ES-I3 (cell line): ENCODE results near the gene PNLIPRP3.

Experiments
- H3K36me3 ChIP-seq: 2 replicates; pipeline ENCODE4 v1.6.1; 2013; ENCODE audit warnings: mild to moderate bottlenecking, low read length, control low read depth, moderate library complexity; ENCODE audit not compliant: insufficient read depth
- H3K4me1 ChIP-seq: 2 replicates; pipeline ENCODE4 v1.6.1; 2013; ENCODE audit warnings: mild to moderate bottlenecking, control low read depth, low read length; ENCODE audit not compliant: insufficient read depth
- H3K9ac ChIP-seq: 2 replicates; pipeline ENCODE4 v1.6.1; 2013; ENCODE audit warnings: low read depth, mild to moderate bottlenecking, low read length, moderate library complexity
- H3K9me3 ChIP-seq: 2 replicates; pipeline ENCODE4 v1.6.1; 2013; ENCODE audit warnings: mild to moderate bottlenecking, low read length, moderate library complexity; ENCODE audit not compliant: control insufficient read depth, insufficient read depth

Gene PNLIPRP3

DNA sequence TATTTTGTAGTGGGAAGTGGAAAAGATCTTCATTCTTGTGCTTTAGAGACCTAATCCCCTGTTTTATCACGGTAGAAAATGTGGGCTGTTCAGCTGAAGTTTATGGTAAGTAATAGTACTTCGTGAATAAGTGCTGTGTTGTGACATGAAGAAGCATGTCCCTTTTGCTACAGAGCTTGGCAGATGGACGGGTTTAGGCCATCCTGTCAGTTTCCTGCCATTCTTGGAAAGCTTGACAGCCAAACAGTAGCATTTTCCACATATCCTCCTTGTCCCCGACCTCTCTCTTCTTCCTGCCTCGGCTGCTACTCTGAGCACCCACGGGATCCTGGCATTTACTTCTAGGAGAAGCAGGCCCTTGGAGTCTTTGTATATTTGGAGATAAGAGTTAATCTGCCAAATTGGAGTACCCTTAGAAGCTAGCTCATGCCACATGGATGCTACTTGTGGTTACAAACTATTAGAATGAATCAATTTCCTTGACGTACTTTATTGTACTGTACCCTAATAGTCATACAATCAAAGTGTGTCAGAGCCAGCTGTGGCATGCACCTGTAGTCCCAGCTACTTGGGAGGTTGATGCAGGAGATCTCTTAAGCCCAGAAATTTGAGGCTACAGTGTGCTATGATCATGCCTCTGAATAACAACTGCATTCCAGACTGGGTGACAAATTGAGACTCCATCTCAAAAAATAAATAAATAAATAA lies 39.2 kb downstream of the PNLIPRP3 start:
- H3K36me3 ChIP-seq: no peaks in the 10 kb centered on the region
- 0 out of 2 replicates have a peak, but pooled peaks cover 4% of the 10 kb centered on the region for H3K4me1 ChIP-seq
- H3K9ac ChIP-seq: no peak overlapping the region

DNA sequence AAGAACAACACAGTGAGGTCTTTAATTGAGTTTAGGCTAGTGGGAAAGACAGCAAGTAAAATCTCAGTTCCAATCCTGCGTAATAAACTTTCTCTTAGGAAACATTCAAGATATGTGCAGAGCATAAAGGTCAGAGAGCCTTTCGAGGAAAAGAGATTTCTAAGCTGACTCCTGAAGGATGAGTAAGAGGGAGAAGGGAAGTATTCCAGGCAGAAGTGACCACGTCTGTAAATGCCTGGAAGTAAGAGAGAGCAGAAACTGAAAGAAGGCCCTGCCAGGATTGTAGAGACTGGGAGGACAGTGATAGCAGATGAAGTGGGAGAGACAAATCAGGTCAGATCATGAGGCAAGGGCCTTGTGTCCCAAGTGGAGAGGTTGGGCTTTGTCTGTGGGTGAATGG lies 41.8 kb downstream of the PNLIPRP3 start:
- Histone ChIP-seq H3K36me3 (no peaks in the 10 kb centered on the region), H3K9ac (no peak overlapping the region), H3K4me1 (peaks cover 14% of the 10 kb centered on the region), H3K9me3 (0 out of 2 replicates have a peak, but pooled peaks cover 3% of the 10 kb centered on the region)

More for the DNA sequence above, 39.2 kb downstream of the PNLIPRP3 start:
- 0 out of 2 replicates have a peak, but pooled peaks cover 3% of the 10 kb centered on the region for H3K9me3 ChIP-seq

DNA sequence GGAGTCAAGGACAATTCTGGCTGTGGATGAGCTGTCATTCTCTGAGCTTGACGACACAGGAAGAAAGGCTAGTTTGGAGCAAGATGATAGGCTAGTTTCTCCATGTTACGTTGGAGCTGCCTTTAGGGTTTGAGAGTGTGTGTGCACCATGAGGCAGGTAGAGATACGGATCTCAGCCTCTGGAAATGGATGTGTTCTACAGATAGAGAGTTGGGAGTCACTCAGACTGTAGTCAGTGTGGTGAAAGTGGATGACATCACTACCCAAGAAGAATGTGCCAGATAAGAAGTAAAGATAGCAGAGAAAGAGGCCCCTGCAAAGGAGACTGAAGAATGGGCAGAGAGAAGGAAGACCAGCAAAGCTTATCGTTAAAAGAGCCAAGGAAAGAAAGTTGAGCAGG lies 42.4 kb downstream of the PNLIPRP3 start:
- no peak overlapping the region for H3K9ac ChIP-seq
- no peaks in the 10 kb centered on the region for H3K36me3 ChIP-seq
- peaks cover 14% of the 10 kb centered on the region for H3K4me1 ChIP-seq
- no peaks in the 10 kb centered on the region for H3K9me3 ChIP-seq

DNA sequence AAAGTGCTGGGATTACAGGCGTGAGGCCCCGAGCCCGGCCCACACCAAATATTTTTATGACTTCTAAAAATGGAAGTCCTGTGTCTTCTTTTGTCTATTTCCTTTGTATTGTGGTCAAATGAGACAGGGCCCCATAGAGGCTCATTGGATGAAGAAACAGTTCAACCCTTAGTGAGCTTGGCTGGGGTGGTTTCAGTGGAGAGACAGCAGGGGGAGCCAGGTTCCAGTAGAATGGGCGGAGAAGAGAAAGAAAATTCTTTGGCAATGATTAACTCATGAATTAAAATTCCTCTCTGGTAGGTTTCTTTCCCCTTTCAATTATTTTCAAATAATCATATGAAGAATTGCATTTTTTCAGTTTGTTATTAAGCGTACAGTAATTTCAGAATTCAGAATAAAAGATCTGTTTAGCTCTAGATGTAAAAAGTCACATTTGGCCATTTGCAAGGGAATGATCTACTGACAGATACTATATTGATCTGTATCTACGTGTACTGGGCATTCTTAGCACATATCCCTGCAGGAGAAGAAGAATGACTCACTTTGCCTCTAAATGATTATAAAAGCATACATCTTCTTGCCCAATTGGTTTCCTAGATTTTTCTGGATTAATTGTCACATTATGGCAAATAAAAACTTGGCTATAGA lies 43.2 kb downstream of the PNLIPRP3 start:
- Histone ChIP-seq H3K9me3 (no peaks in the 10 kb centered on the region), H3K4me1 (peaks cover 14% of the 10 kb centered on the region), H3K9ac (no peak overlapping the region), H3K36me3 (no peaks in the 10 kb centered on the region)

DNA sequence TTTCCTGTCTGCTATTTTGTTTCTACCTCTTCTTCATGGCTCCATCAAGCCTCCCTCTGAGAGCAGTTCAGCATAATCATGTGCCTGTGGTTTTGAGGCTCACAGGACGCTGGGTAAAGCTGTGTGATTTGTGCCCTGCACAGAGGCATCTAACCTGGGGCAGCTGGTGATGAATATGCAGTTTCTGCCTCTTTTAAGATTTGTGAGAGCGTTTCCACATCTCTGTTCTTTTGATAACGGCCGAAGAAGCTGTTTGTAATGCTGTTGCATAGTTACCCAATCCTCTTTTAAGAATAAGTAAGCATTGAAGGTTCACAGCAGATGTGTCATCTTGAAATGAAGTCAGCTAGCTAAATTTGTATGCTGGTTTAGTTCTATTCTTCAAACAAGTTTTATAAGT lies 45.2 kb downstream of the PNLIPRP3 start:
- Histone ChIP-seq H3K9me3 (no peaks in the 10 kb centered on the region), H3K9ac (no peak overlapping the region), H3K4me1 (peaks cover 14% of the 10 kb centered on the region), H3K36me3 (no peaks in the 10 kb centered on the region)

DNA sequence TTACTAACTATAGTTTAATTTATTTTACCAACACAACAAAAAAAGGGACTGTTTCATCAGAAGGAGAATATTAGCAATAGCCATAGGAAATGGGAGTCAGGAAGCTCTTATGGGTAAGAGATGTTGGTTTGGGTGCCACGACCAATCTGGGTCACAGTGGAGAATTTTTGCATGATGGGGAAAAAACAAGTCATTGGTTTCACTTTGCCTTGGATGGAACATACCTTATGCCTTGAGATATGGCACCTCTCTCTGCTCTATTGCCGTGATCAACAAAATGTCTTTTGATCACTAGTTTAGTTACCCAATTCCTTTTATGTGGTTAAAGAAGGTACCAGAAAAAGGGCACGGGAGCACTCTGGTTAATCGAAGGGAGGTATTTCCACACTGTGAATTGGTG lies 48.2 kb downstream of the PNLIPRP3 start:
- Histone ChIP-seq H3K36me3 (no peaks in the 10 kb centered on the region), H3K9ac (no peak overlapping the region), H3K4me1 (peaks cover 14% of the 10 kb centered on the region), H3K9me3 (no peaks in the 10 kb centered on the region)

DNA sequence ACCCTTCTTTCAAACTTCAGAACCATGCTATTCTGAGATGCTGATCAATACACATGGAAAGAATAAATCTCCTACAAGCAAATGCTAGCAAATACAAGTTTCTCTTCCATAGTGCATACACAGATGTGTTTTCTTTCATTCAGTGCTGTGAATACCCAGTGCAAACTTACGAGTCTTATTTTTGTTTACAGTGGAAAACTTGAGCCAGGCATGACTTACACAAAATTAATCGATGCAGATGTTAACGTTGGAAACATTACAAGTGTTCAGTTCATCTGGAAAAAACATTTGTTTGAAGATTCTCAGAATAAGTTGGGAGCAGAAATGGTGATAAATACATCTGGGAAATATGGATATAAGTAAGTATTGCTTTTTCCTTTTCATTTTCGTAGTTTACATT lies 48.8 kb downstream of the PNLIPRP3 start:
- Histone ChIP-seq H3K9ac (no peak overlapping the region), H3K36me3 (no peaks in the 10 kb centered on the region), H3K9me3 (no peaks in the 10 kb centered on the region), H3K4me1 (peaks cover 10% of the 10 kb centered on the region)

DNA sequence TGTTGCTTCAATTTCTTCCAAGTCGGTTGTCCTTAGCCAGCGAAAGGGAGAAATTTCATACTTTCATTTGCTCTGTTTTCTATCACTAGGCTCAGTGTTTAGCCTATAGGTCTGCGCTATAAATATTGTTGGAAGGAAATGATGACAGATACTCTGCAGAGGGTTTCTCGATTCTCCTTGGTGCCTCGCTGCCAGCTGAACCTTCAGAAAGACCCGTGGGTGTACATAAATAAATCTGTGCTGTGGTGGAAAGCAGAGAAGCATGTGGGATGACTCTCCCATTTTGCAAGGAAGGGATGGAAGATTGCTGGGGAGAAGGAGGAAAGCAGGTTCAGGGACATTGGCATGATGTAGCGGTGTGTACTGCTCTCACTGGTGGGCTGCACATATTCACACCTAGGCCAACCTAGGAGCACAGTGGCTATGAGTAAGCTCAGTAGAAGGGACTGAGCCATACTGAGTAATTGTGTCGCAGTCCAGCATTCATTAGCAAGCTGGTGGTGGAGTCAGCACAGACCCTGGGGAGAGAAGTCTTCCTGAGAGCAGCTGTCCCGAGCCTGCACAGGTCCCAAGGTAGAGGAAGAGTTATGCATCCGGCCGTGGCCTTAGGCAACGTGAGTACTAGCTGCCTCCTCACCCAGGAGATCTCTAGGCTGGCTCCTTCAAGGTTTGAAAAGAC lies 50.5 kb downstream of the PNLIPRP3 start:
- H3K9ac ChIP-seq: no peak overlapping the region
- peaks cover 3% of the 10 kb centered on the region; the same call in 1 of the 2 replicates for H3K9me3 ChIP-seq
- no peaks in the 10 kb centered on the region for H3K36me3 ChIP-seq
- peaks cover under 1% of the 10 kb centered on the region; the same call in 1 of the 2 replicates for H3K4me1 ChIP-seq

DNA sequence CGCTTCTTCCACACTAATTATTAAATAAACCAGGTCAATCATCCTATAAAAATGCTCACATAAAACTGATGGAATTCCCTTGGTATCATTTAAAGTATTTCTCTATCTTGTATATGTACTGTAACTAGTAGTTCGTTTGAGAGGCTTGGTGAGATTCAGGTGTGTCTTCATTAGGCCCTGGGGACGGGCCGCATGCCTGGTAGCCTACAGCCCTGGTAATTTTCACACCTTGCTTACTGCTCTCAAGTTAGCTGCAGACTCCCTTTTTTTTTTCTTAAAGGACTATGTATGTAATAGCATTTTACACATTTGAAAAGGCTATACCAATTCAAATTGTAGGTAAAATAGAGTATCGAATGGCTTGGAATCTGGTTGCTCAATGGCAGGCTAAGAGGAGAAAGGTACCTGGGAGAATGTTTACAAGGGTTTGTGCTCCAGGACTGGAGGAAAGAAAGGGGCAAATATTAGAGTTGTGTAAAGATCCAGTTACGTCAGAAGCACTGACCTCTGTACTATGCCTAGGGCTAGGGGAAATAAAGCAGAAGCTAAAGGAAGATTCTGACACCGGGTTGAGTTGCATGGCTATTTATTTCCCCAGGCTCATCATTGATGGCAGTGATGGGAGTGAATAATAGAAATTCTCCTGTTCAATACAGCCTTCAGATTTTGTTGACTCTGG lies 59.3 kb downstream of the PNLIPRP3 start:
- H3K9ac ChIP-seq: no peak overlapping the region
- H3K4me1 ChIP-seq: peaks cover 11% of the 10 kb centered on the region
- no peaks in the 10 kb centered on the region for H3K9me3 ChIP-seq
- H3K36me3 ChIP-seq: no peaks in the 10 kb centered on the region

DNA sequence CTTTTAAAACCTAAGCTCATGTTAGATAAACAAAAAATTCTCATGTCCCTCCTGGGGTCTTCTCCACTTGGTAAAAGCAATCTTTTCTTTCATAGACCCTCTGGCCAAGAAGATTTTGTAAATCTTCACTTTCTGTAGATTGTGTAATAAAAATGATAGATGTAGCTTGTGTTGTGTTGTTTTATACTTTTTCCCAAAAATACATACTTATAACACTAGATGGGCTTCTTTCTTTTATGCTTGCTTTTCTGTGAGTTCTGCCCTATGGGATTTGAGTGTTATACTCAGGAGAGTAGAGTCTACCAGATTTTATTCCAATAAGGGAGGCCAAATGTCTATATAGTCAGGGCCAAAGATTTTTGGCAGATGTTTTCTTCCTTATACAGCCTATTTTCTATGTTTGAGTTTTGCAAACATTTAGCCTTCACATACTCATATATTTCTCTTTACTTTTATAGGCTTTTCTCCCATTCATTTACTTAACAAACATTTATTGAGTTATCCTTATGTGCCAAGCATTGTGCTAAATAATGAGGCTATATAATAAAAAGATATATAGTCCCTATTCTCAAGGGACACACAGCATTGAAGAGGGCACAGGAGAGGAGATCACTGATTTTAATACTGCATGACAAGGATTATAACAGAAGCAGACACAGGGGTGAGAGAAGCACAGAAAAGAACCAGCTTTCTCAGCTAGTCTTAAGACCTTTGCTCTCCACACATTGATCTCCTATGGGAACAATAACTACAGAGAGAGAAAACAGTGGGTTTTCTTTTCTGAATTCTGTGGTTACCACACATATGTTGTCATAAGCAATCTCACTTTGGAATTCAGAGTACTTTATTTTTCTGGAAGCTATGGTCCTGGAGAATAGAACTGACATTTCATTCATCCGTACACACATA lies 60.1 kb downstream of the PNLIPRP3 start:
- Histone ChIP-seq H3K36me3 (no peaks in the 10 kb centered on the region), H3K4me1 (peaks cover 11% of the 10 kb centered on the region), H3K9ac (no peak overlapping the region), H3K9me3 (no peaks in the 10 kb centered on the region)

DNA sequence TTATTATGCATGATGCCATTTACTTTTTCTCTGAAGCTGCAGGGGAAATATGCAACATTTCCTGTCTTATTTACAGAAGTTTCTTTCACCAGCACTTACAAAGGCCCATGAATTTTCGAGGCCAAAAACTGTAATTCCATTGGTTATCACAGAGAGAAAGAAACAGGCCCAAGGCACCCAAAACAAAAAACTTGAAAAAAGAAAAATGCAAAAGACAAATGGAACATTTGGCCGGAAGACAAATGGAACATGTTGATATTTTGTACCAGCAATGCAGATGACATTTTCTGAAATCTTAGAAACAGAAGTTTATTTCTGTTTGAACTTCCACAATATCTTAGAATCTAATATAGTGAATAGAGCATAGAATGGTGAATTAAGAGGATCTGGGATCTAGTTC lies 61.8 kb downstream of the PNLIPRP3 start:
- peaks cover 11% of the 10 kb centered on the region for H3K4me1 ChIP-seq
- H3K36me3 ChIP-seq: no peaks in the 10 kb centered on the region
- H3K9me3 ChIP-seq: no peaks in the 10 kb centered on the region
- H3K9ac ChIP-seq: no peak overlapping the region

DNA sequence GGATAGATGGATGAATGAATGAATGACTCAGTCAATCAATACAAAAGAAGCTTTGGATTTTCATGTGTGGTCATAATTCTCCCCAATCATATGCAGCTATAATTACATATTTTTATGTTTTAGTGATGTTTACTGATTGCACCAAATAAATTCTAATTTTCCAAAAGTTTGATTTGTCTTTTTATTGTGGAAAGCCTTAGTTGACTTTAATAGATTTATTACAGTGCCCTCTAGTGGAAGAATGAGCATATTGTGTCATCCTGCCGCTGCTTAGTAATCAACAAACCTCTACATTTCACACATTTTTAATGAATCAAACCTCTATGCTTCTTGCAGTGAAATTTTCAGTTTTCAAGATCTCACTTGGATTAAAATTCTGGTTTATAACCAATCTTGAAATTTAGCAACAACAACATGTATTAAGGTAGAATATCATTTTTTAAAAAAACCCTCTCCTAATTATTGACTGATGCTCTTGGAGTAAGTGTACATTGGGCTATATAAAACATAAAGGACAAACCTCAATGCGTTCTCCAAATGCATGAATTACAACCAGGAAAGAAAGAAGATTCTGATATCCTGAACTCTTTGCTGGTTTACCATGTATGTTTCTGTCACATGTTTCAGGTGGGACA lies 62.5 kb downstream of the PNLIPRP3 start:
- H3K4me1 ChIP-seq: peaks cover 11% of the 10 kb centered on the region
- no peaks in the 10 kb centered on the region for H3K9me3 ChIP-seq
- H3K9ac ChIP-seq: no peak overlapping the region
- H3K36me3 ChIP-seq: no peaks in the 10 kb centered on the region

DNA sequence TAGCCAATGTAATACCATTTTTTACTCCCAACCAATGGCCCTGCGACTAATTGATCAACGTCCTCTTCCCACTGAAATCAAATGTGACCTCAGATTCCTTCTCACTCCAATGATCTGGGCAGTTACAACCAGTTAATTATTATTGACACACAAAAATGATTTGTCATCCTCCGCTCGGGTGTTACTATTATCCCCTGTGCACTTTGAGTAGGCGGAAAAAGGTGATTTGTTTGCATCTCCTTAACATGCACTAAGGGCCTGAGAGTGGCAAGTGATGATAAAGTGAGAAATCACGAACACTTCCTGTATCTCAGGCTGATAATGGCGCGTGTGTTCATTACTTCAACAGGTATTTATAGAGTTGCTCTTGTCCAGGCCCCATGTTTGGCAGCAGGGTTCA lies 77.1 kb downstream of the PNLIPRP3 start:
- H3K36me3 ChIP-seq: no peaks in the 10 kb centered on the region
- no peaks in the 10 kb centered on the region for H3K4me1 ChIP-seq
- no peak overlapping the region for H3K9ac ChIP-seq
- H3K9me3 ChIP-seq: no peaks in the 10 kb centered on the region
